CD8-positive, alpha-beta memory T cell (primary cell): ENCODE data around the gene CEBPB. TPM values are rescaled to one million over a fixed set of nuclear protein-coding genes. Genes with fewer than 3 reads are reported as not detected.
"Not testable (repeated sequence)": the region's sequence is repeated elsewhere in the genome, so short reads cannot be mapped to it uniquely, and the experiment has no call there.

Experiments
- CTCF ChIA-PET: fragments of 350-600 bp; sonication (Branson Sonifier 250); formaldehyde crosslinking; loops from one replicate; lab custom pipeline; 2021; ENCODE audit warnings: antibody characterized with exemption; lab: Charles Lee
- POLR2A ChIA-PET: fragments of 350-600 bp; sonication (Branson Sonifier 250); formaldehyde crosslinking; loops from one replicate; lab custom pipeline; 2021; ENCODE audit warnings: antibody characterized with exemption; lab: Charles Lee
- DNase-seq, 5 donors: peaks; one replicate each; pipeline versions ENCODE4 v3.0.0 to v3.0.0-alpha.2; 2020 to 2022; ENCODE audit warnings: mixed read lengths in 1 of 5
- H3K27ac ChIP-seq: one replicate; pipeline ENCODE4 v1.7.0; 2013; ENCODE audit warnings: low read depth, mild to moderate bottlenecking, low read length, moderate library complexity
- H3K27me3 ChIP-seq: 2 replicates; pipeline ENCODE4 v1.7.0; 2013; ENCODE audit warnings: low read length, mild to moderate bottlenecking; ENCODE audit not compliant: insufficient read depth, poor library complexity, severe bottlenecking
- H3K36me3 ChIP-seq: 2 replicates; pipeline ENCODE4 v1.7.0; 2013; ENCODE audit warnings: mild to moderate bottlenecking, low read length, moderate library complexity; ENCODE audit not compliant: insufficient read depth
- H3K4me1 ChIP-seq: 2 replicates; pipeline ENCODE4 v1.7.0; 2013; ENCODE audit warnings: mild to moderate bottlenecking, low read length, moderate library complexity; ENCODE audit not compliant: insufficient read depth
- H3K4me3 ChIP-seq: 2 replicates; pipeline ENCODE4 v1.7.0; 2013; ENCODE audit warnings: mild to moderate bottlenecking, low read length
- H3K9me3 ChIP-seq: 2 replicates; pipeline ENCODE4 v1.7.0; 2013; ENCODE audit warnings: mild to moderate bottlenecking, low read length
- H3K27ac Mint-ChIP-seq, 8 donors: one replicate each; pipeline ENCODE4 v1.8.0; 2020 to 2021; ENCODE audit warnings: mixed read lengths in 8 of 8, mild to moderate bottlenecking in 6 of 8, inconsistent platforms in 3 of 8, moderate library complexity in 3 of 8
- H3K27me3 Mint-ChIP-seq, 2 donors: one replicate each; pipeline ENCODE4 v1.8.0; 2020 to 2021; ENCODE audit warnings: mixed read lengths in 2 of 2, mild to moderate bottlenecking in 1 of 2, moderate library complexity in 1 of 2
- H3K36me3 Mint-ChIP-seq, 3 donors: one replicate each; pipeline ENCODE4 v1.8.0; 2020 to 2021; ENCODE audit warnings: mixed read lengths in 3 of 3, inconsistent platforms in 1 of 3, mild to moderate bottlenecking in 1 of 3
- H3K4me1 Mint-ChIP-seq, 3 donors: one replicate each; pipeline ENCODE4 v1.8.0; 2020 to 2021; ENCODE audit warnings: mixed read lengths in 3 of 3, inconsistent platforms in 1 of 3, mild to moderate bottlenecking in 1 of 3
- H3K4me3 Mint-ChIP-seq, 7 donors: one replicate each; pipeline ENCODE4 v1.8.0; 2020 to 2021; ENCODE audit warnings: mixed read lengths in 7 of 7, mild to moderate bottlenecking in 6 of 7, moderate library complexity in 4 of 7, inconsistent platforms in 2 of 7
- H3K9me3 Mint-ChIP-seq, 5 donors: one replicate each; pipeline ENCODE4 v1.8.0; 2020 to 2022; ENCODE audit warnings: mixed read lengths in 5 of 5, mild to moderate bottlenecking in 3 of 5, moderate library complexity in 2 of 5, inconsistent platforms in 1 of 5
- polyA plus RNA-seq: library from polyadenylated mRNA; unstranded; fragments of 300-500 nt; fragmentation: Illumina TruSeq; gene quantifications from one replicate; pipeline ENCODE4 v1.2.3, GENCODE V29; 2021
- total RNA-seq, 2 experiments: library from RNA; stranded (reverse); gene quantifications; one replicate each; pipeline ENCODE4 v1.2.3, GENCODE V29; 2021

CEBPB gene
- total and polyA plus RNA-seq, 3 experiments from 2014 or later, result 25.3 to 29.1 (median 27.0) TPM

DNA sequence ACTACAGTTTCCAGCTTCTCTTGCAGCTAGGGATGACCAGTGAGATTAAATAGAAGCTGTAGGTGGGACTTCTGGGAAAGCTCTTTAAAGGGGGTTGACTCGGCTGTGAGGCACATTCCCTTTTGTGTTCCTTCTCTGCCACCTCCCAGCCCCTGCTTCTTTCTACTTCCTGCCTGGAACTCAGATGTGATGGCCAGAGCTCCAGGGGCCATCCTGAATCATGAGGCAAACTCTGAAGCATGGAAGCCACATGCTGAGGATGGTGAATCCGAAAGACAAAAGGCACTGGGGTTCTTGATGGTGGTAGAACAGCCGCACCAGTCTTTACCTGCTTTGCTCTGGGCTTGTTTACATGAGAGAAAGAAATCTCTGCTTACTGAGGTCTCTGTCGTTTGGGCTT lies 9.1 kb downstream of the CEBPB start:
- ChIA-PET CTCF (interaction anchor here (1.2 kb wide), 1 partner anchor 265 kb away, joined by 4 read pairs; no protein-coding TSS in a partner anchor), POLR2A (no interaction called here)
- Histone ChIP-seq H3K4me1 (no peaks in the 10 kb centered on the region), H3K9me3 (no peaks in the 10 kb centered on the region), H3K27me3 (no peaks in the 10 kb centered on the region), H3K27ac (no peak overlapping the region), H3K4me3 (no peak overlapping the region), H3K36me3 (no peaks in the 10 kb centered on the region)
- Mint-ChIP-seq H3K27me3 (peaks cover 0 to 2% of the 10 kb centered on the region in 2 donors), H3K36me3 (peaks cover 4 to 18% (median 5%) of the 10 kb centered on the region in 3 donors), H3K9me3 (peaks cover 0 to 13% (median 10%) of the 10 kb centered on the region in 5 donors), H3K4me3 (no peak overlapping the region), H3K27ac (no peak overlapping the region), H3K4me1 (peaks cover 8 to 10% (median 10%) of the 10 kb centered on the region in 3 donors)
- no peak for DNase-seq

DNA sequence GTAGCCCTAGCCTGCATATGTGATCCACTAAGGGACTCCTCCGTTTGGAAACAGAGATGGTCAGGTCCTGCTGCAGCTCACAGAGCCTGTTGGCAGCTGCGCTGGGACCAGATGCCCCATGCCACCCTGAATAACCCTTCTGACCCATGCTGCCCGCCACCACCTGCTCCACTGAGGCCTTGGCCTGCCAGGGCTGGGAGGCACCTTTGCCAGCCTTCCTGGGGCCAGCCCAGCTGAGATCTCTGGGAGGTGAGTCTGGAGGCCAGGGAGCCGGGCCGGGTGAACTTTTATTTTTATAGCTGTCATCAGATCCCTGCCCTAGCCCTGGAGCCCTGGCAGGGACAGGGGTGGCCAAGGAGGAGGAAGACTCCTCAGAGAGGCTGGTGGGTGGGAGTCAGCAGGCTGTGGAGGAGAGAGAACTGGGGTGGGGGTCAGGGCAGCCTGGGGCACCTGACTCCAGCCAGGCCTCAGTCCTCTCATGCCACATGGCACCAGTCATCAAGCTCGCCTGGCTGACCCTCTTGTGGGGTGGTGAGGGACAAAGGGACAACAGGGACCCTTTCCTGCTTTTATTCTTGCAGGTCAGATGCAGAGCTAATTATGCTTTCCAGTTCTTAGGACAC lies 10.0 kb downstream of the CEBPB start:
- POLR2A ChIA-PET, result no interaction called here
- H3K36me3 Mint-ChIP-seq, result peaks cover under 1 to 18% (median 4%) of the 10 kb centered on the region in 3 donors
- Histone ChIP-seq H3K4me1 (no peaks in the 10 kb centered on the region), H3K4me3 (no peak overlapping the region), H3K36me3 (no peaks in the 10 kb centered on the region), H3K27me3 (no peaks in the 10 kb centered on the region), H3K27ac (no peak overlapping the region), H3K9me3 (no peaks in the 10 kb centered on the region)
- no peak overlapping the region for H3K27ac Mint-ChIP-seq
- H3K9me3 Mint-ChIP-seq, result peaks cover 0 to 13% (median 10%) of the 10 kb centered on the region in 5 donors
- peaks cover under 1 to 3% (median under 1%) of the 10 kb centered on the region in 3 donors for H3K4me1 Mint-ChIP-seq
- no peak for DNase-seq
- CTCF ChIA-PET, result no interaction called here
- peaks cover 0 to 3% of the 10 kb centered on the region in 2 donors for H3K27me3 Mint-ChIP-seq
- no peak overlapping the region for H3K4me3 Mint-ChIP-seq

DNA sequence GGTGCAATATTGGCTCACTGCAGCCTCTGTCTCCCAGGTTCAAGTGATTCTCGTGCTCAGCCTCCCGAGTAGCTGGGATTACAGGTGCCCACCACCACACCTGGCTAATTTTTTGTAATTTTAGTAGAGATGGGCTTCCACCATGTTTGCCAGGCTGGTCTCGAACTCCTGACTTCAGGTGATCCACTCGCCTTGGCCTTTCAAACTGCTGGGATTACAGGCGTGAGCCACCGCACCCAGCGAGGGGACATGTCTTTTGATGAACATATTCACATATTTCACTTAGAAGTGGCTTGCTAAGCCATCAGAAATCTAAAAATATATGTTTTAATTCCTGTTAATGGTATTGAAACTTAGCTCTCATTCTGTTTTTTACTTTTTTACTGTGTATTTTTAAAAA lies 11.1 kb downstream of the CEBPB start:
- H3K27ac ChIP-seq, H3K4me1 ChIP-seq, H3K4me3 ChIP-seq, H3K27ac Mint-ChIP-seq, H3K9me3 ChIP-seq, H3K4me1 Mint-ChIP-seq, H3K4me3 Mint-ChIP-seq, H3K27me3 Mint-ChIP-seq, H3K27me3 ChIP-seq, DNase-seq, H3K36me3 ChIP-seq: not testable (repeated sequence)
- ChIA-PET CTCF (interaction anchor here (0.8 to 1.2 kb wide), 2 partner anchors 43 to 262 kb away, joined by 3 to 4 read pairs; no protein-coding TSS in a partner anchor), POLR2A (interaction anchor here (0.7 kb wide), 2 partner anchors 10 to 363 kb away, joined by 3 to 4 read pairs; no protein-coding TSS in a partner anchor)
- Mint-ChIP-seq H3K9me3 (peaks cover 0 to 13% (median 10%) of the 10 kb centered on the region in 5 donors), H3K36me3 (peaks cover 0 to 18% (median 4%) of the 10 kb centered on the region in 3 donors)

DNA sequence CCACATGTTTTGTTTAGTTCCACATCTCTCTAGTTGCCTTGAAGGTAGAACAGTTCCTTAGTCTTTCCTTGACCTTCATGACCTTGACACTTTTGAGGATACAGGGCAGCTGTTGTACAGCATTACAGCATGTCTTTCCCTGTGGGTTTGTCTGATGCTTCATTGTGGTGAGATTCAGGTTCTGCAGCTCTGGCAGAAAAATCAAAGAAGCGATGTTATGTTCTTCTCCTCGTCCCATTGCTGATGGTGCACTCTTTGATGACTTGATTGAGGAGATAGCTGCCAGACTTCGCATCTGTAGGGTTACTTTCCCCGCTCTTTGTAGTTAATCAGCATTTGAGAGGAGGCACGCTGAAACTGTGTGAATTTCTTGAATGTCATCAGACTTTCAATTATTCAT lies 12.0 kb downstream of the CEBPB start:
- Histone ChIP-seq H3K27me3 (no peaks in the 10 kb centered on the region), H3K9me3 (no peaks in the 10 kb centered on the region), H3K4me3 (no peak overlapping the region), H3K36me3 (no peaks in the 10 kb centered on the region), H3K27ac (no peak overlapping the region), H3K4me1 (no peaks in the 10 kb centered on the region)
- H3K4me3 Mint-ChIP-seq, result no peak overlapping the region
- no peaks in the 10 kb centered on the region for H3K4me1 Mint-ChIP-seq
- no peak overlapping the region for H3K27ac Mint-ChIP-seq
- peaks cover 3 to 4% of the 10 kb centered on the region in 2 donors for H3K27me3 Mint-ChIP-seq
- ChIA-PET POLR2A (no interaction called here), CTCF (interaction anchor here (1.2 kb wide), 1 partner anchor 261 kb away, joined by 4 read pairs; no protein-coding TSS in a partner anchor)
- H3K9me3 Mint-ChIP-seq, result peaks cover 0 to 13% (median 10%) of the 10 kb centered on the region in 5 donors
- no peak for DNase-seq
- H3K36me3 Mint-ChIP-seq, result peaks cover 0 to 18% (median 4%) of the 10 kb centered on the region in 3 donors

DNA sequence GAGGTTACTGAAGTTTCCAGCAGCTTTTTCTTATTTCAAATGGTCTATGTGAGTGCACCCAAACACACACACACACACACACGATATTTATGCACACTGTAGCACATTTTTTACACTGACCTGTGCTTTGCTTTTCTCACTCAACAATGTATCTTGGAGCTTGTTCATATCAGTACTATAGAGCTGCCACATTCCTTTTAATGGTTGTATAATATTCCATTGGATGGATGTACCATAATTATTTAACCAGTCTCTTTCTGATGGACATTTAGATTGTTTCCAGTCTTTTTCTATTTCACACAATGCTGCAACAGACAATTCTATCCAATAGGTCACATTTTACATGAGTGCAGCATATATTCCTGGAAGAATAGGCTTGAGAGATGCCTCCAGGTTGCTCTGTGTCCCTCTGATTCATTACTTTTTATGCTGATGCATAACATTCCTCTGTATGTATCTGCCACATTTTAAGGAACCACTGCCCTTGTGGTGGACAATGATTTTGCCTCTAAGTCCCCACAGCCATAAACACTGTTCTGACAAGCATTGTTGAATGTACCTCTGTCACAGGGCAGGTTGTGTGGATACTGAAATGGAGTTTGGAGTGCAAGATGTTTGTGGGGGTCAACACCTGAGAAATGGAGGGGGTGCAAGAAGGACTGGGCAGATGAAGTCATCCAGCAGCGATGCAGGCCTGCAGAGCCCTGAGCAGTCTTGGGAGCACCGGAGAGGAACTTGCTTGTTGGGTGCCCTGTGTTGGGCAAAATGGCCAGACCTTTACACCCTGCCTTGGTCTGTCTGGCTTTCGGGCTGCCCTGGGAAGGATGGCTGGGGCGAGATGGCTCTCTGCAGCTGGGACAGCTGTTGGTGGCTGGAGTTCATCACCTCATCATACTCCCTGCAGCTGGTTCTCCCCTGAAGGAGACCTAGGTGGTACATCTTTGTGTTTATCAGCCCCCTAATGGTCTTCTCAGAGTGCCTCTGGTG lies 13.6 kb downstream of the CEBPB start:
- POLR2A ChIA-PET, result no interaction called here
- CTCF ChIA-PET, result no interaction called here
- H3K4me3 ChIP-seq, result no peak overlapping the region

DNA sequence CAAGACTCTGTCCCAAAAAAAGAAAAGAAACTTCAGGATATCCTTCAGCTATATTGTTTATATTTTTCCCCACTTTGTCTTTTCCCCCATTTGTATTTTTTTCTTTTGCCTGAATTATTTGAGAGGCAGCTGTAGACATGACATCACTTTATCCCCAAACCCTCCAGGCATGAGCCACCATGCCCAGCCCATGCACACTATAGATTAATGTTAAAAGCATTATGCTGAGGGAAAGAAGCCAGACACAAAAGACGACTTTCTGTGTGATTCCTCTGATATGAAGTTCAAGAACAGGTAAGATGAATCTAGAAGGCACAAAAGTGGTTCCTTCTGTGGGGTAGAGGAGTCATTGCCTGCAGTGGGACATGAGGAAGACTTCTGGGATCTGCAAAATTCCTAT lies 16.4 kb downstream of the CEBPB start:
- H3K36me3 Mint-ChIP-seq, result peaks cover 0 to 11% (median 2%) of the 10 kb centered on the region in 3 donors
- no peaks in the 10 kb centered on the region for H3K9me3 ChIP-seq
- H3K27ac Mint-ChIP-seq, result no peak overlapping the region
- H3K27me3 ChIP-seq, result no peaks in the 10 kb centered on the region
- H3K27ac ChIP-seq, result no peak overlapping the region
- peaks cover 3 to 8% of the 10 kb centered on the region in 2 donors for H3K27me3 Mint-ChIP-seq
- no peaks in the 10 kb centered on the region for H3K36me3 ChIP-seq
- peaks cover 4 to 11% (median 10%) of the 10 kb centered on the region in 3 donors for H3K4me1 Mint-ChIP-seq
- ChIA-PET POLR2A (interaction anchor here (1.3 kb wide), 1 partner anchor 17 kb away, joined by 4 read pairs; the partner anchor contains the start of gene CEBPB), CTCF (interaction anchor here (0.7 kb wide), 1 partner anchor 149 kb away, joined by 3 read pairs; no protein-coding TSS in a partner anchor)
- H3K4me3 Mint-ChIP-seq, result no peak overlapping the region
- peaks cover 9% of the 10 kb centered on the region for H3K4me1 ChIP-seq
- H3K4me3 ChIP-seq, result no peak overlapping the region
- no peak for DNase-seq
- peaks cover 0 to 13% (median 10%) of the 10 kb centered on the region in 5 donors for H3K9me3 Mint-ChIP-seq

More for the DNA sequence above, 13.6 kb downstream of the CEBPB start:
- Mint-ChIP-seq H3K4me1 (no peaks in the 10 kb centered on the region), H3K36me3 (peaks cover 0 to 18% (median 4%) of the 10 kb centered on the region in 3 donors), H3K27me3 (peaks cover 3 to 4% of the 10 kb centered on the region in 2 donors), H3K4me3 (no peak overlapping the region), H3K9me3 (peaks cover 0 to 13% (median 10%) of the 10 kb centered on the region in 5 donors), H3K27ac (peak overlapping the region in 1 of 8 donors; percentile 29)
- Histone ChIP-seq H3K27ac (no peak overlapping the region), H3K9me3 (no peaks in the 10 kb centered on the region), H3K27me3 (no peaks in the 10 kb centered on the region), H3K36me3 (no peaks in the 10 kb centered on the region), H3K4me1 (no peaks in the 10 kb centered on the region)
- peak in 1 of 5 donors; percentile 27 for DNase-seq

DNA sequence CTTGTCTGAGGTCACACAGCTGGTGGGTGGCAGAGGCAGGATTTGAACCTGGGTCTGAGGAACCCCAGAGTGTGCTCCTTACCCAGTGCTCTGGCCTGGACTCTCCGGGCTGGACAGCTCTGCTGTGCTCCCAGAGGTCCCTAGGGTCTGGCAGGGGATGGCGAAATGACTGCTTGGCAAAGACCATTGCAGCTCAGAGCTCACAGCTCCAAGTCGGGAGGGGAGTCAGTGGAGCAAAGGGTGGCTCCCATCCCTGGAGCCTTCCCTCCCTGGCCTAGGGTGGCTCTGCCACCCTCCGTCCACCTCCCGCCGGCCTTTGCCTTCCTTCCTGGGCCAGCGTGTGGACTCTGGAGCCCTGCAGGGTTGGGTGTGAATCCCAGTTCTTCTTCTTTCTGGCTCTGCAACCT lies 17.5 kb downstream of the CEBPB start:
- no peaks in the 10 kb centered on the region for H3K9me3 ChIP-seq
- no peak overlapping the region for H3K4me3 ChIP-seq
- peaks cover 9% of the 10 kb centered on the region for H3K4me1 ChIP-seq
- CTCF ChIA-PET, result no interaction called here
- H3K27ac Mint-ChIP-seq, result no peak overlapping the region
- H3K27me3 Mint-ChIP-seq, result peaks cover 7 to 13% of the 10 kb centered on the region in 2 donors
- H3K27ac ChIP-seq, result no peak overlapping the region
- POLR2A ChIA-PET, result interaction anchor here (1.3 kb wide), 1 partner anchor 18 kb away, joined by 4 read pairs; the partner anchor contains the start of gene CEBPB
- H3K4me3 Mint-ChIP-seq, result no peak overlapping the region
- no peak for DNase-seq
- no peaks in the 10 kb centered on the region for H3K27me3 ChIP-seq
- peaks cover 4 to 11% (median 10%) of the 10 kb centered on the region in 3 donors for H3K4me1 Mint-ChIP-seq
- no peaks in the 10 kb centered on the region for H3K36me3 ChIP-seq
- H3K36me3 Mint-ChIP-seq, result peaks cover 0 to 11% (median 2%) of the 10 kb centered on the region in 3 donors
- H3K9me3 Mint-ChIP-seq, result peaks cover 0 to 13% (median 10%) of the 10 kb centered on the region in 5 donors
